K562 (cell line): ENCODE measurements around the gene PPP1R14C. TPM values are rescaled to one million over a fixed set of nuclear protein-coding genes. Genes with fewer than 3 reads are reported as not detected.

ENCODE experiments used
- CBFA2T3 ChIP-seq: fragments of 450-650 bp; IDR thresholded peaks from 2 replicates; pipeline ENCODE4 v1.6.1; 2017
- CTBP1 ChIP-seq: fragments of 450-650 bp; IDR thresholded peaks from 2 replicates; pipeline ENCODE4 v1.6.1; 2016; ENCODE audit warnings: borderline replicate concordance
- ELK3 ChIP-seq: fragments of 450-650 bp; formaldehyde crosslinking; IDR thresholded peaks from 2 replicates; pipeline ENCODE4 v1.4.0; 2020; ENCODE audit warnings: mild to moderate bottlenecking
- GTF2E2 ChIP-seq: fragments of 200-800 bp; sonication (Bioruptor generic); IDR thresholded peaks from 2 replicates; pipeline ENCODE4 v1.6.1; 2016; ENCODE audit warnings: missing genetic modification characterization, missing compliant biosample characterization
- HDAC6 ChIP-seq: IDR thresholded peaks from 2 replicates; pipeline ENCODE4 v1.6.1; 2012; ENCODE audit warnings: low read depth, mild to moderate bottlenecking, control low read depth, inconsistent platforms, low read length, moderate library complexity
- MAX ChIP-seq: sonication (generic); formaldehyde crosslinking; IDR thresholded peaks from 2 replicates; pipeline ENCODE4 v1.9.0; 2022; ENCODE audit warnings: mild to moderate bottlenecking, missing genetic modification reagents
- MECOM ChIP-seq: fragments of 250-450 bp; sonication (Bioruptor Pico); IDR thresholded peaks from 2 replicates; pipeline ENCODE4 v1.8.0; 2022; ENCODE audit warnings: inconsistent platforms
- NFRKB ChIP-seq: fragments of 450-650 bp; IDR thresholded peaks from 2 replicates; pipeline ENCODE4 v1.6.1; 2016; ENCODE audit warnings: low read depth
- NRF1 ChIP-seq, 2 experiments: fragments of 450-650 bp; IDR thresholded peaks in 1 of 2; conservative IDR thresholded peaks in 1 of 2; 2 replicates each; pipeline ENCODE4 v1.6.1; 2014; ENCODE audit warnings: mild to moderate bottlenecking in 2 of 2
- POLR2A ChIP-seq: fragments of 450-650 bp; conservative IDR thresholded peaks from 2 replicates; pipeline ENCODE4 v1.6.1; 2016
- POLR2G ChIP-seq: fragments of 200-400 bp; formaldehyde crosslinking; IDR thresholded peaks from 2 replicates; pipeline ENCODE4 v1.6.1; 2017; ENCODE audit warnings: low read depth, mild to moderate bottlenecking, antibody characterized with exemption, low read length, moderate library complexity
- POLR3A ChIP-seq: IDR thresholded peaks from 2 replicates; pipeline ENCODE4 v1.6.1; 2011; ENCODE audit warnings: borderline replicate concordance, mild to moderate bottlenecking, moderate library complexity; ENCODE audit not compliant: insufficient read length, insufficient read depth; ENCODE audit errors: extremely low read depth
- SIN3B ChIP-seq: fragments of 450-650 bp; IDR thresholded peaks from 2 replicates; pipeline ENCODE4 v1.6.1; 2017; ENCODE audit warnings: low read depth, mild to moderate bottlenecking, moderate library complexity
- SRSF1 ChIP-seq: fragments of 200-400 bp; formaldehyde crosslinking; IDR thresholded peaks from 2 replicates; pipeline ENCODE4 v1.6.1; 2017; ENCODE audit warnings: mild to moderate bottlenecking, low read depth, low read length, moderate library complexity
- SRSF3 ChIP-seq: fragments of 200-400 bp; formaldehyde crosslinking; IDR thresholded peaks from 2 replicates; pipeline ENCODE4 v1.6.1; 2016; ENCODE audit warnings: mild to moderate bottlenecking, low read length, moderate library complexity; ENCODE audit not compliant: insufficient read depth
- TOE1 ChIP-seq, 2 experiments: fragments of 450-650 bp in 1 of 2; sonication (generic) in 1 of 2; formaldehyde crosslinking in 1 of 2; IDR thresholded peaks; 2 replicates each; pipeline versions ENCODE4 v1.7.1 to v1.8.0; 2016 to 2022; ENCODE audit warnings: borderline replicate concordance in 2 of 2, mild to moderate bottlenecking in 2 of 2, antibody characterized with exemption in 1 of 2, inconsistent platforms in 1 of 2, low read depth in 1 of 2, missing genetic modification reagents in 1 of 2, moderate library complexity in 1 of 2
- XRCC5 ChIP-seq: fragments of 200-400 bp; formaldehyde crosslinking; IDR thresholded peaks from 2 replicates; pipeline ENCODE4 v1.6.1; 2017; ENCODE audit warnings: low read depth, mild to moderate bottlenecking, low read length
- ZBTB7A ChIP-seq: IDR thresholded peaks from 2 replicates; pipeline ENCODE4 v1.6.1; 2011; ENCODE audit warnings: low read depth, mild to moderate bottlenecking, low read length, moderate library complexity, borderline replicate concordance; ENCODE audit not compliant: control insufficient read depth
- ZNF280A ChIP-seq: fragments of 450-650 bp; IDR thresholded peaks from 2 replicates; pipeline ENCODE4 v1.6.1; 2018; ENCODE audit warnings: mild to moderate bottlenecking, low read depth; ENCODE audit not compliant: partially characterized antibody
- ZNF445 ChIP-seq: fragments of 250-450 bp; sonication (Bioruptor Pico); IDR thresholded peaks from 2 replicates; pipeline ENCODE4 v1.4.0; 2020; ENCODE audit warnings: low read depth, mild to moderate bottlenecking, moderate library complexity
- ZNF586 ChIP-seq: fragments of 450-650 bp; formaldehyde crosslinking; conservative IDR thresholded peaks from 2 replicates; pipeline ENCODE4 v1.4.0; 2020; ENCODE audit warnings: mild to moderate bottlenecking, moderate library complexity
- polyA plus RNA-seq, 8 experiments: library from polyadenylated mRNA; depleted of rRNA in 4 of 8; stranded (reverse) in 5 of 8; unstranded in 3 of 8; fragments of >200 nt; fragmentation: Nextera tagmentation in 2 of 8; fragmentation: Illumina TruSeq in 1 of 8; extraction: Ambion mirVana in 2 of 8; extraction: Trizol in 1 of 8; gene quantifications; 2 replicates each; pipeline versions ENCODE4 v1.2.1 to v1.2.3, GENCODE V29; 2011 to 2014; ENCODE audit warnings: inconsistent platforms in 1 of 8, missing spikeins in 1 of 8
- total RNA-seq, 7 experiments: library from RNA; depleted of rRNA in 6 of 7; stranded (reverse); fragments of >200 nt in 6 of 7; fragmentation: Illumina TruSeq in 2 of 7; extraction: Trizol in 2 of 7; gene quantifications; 2 replicates each; pipeline versions ENCODE4 v1.2.1 to v1.2.3, GENCODE V29; 2011 to 2021; ENCODE audit warnings: low replicate concordance in 1 of 7
- TF ChIP-seq, protein P1 (sequence below): sonication (generic); formaldehyde crosslinking; IDR thresholded peaks from 2 replicates; pipeline ENCODE4 v1.8.0; 2023; ENCODE audit warnings: mild to moderate bottlenecking, missing genetic modification reagents

The PPP1R14C gene
- total and polyA plus RNA-seq, 9 of the 15 experiments (the other 6 are each of a cell fraction or from before 2014, with no cell fraction given) = 4.5 to 16.6 (median 11.9) TPM

GRCh38 chr6:150297327-150298029 is 154.6 kb downstream of the PPP1R14C start (continued):
- TF ChIP-seq, protein P1, sequence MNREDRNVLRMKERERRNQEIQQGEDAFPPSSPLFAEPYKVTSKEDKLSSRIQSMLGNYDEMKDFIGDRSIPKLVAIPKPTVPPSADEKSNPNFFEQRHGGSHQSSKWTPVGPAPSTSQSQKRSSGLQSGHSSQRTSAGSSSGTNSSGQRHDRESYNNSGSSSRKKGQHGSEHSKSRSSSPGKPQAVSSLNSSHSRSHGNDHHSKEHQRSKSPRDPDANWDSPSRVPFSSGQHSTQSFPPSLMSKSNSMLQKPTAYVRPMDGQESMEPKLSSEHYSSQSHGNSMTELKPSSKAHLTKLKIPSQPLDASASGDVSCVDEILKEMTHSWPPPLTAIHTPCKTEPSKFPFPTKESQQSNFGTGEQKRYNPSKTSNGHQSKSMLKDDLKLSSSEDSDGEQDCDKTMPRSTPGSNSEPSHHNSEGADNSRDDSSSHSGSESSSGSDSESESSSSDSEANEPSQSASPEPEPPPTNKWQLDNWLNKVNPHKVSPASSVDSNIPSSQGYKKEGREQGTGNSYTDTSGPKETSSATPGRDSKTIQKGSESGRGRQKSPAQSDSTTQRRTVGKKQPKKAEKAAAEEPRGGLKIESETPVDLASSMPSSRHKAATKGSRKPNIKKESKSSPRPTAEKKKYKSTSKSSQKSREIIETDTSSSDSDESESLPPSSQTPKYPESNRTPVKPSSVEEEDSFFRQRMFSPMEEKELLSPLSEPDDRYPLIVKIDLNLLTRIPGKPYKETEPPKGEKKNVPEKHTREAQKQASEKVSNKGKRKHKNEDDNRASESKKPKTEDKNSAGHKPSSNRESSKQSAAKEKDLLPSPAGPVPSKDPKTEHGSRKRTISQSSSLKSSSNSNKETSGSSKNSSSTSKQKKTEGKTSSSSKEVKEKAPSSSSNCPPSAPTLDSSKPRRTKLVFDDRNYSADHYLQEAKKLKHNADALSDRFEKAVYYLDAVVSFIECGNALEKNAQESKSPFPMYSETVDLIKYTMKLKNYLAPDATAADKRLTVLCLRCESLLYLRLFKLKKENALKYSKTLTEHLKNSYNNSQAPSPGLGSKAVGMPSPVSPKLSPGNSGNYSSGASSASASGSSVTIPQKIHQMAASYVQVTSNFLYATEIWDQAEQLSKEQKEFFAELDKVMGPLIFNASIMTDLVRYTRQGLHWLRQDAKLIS (CRISPR knock-in tag) = no peak
- no peak for TF ChIP-seq CBFA2T3
- no peak for TF ChIP-seq POLR2A
- no peak for TF ChIP-seq MECOM
- no peak for TF ChIP-seq NFRKB
- TF ChIP-seq XRCC5 = no peak
- no peak for TF ChIP-seq CTBP1
- no peak for TF ChIP-seq SIN3B
- TF ChIP-seq POLR2G = no peak
- TF ChIP-seq TOE1 (IDR thresholded peaks at IDR 0.05; ENCODE audit: borderline replicate concordance) = peak; percentile 48; the same call in 1 of the 2 replicates
- TF ChIP-seq TOE1 (CRISPR knock-in tag; IDR thresholded peaks at IDR 0.05; ENCODE audit: borderline replicate concordance, low read depth) = no peak
- TF ChIP-seq HDAC6 = no peak
- TF ChIP-seq SRSF1 = no peak
- no peak for TF ChIP-seq ZBTB7A
- TF ChIP-seq MAX (CRISPR knock-in tag) = no peak
- no peak for TF ChIP-seq ZNF445
- no peak for TF ChIP-seq GTF2E2
- TF ChIP-seq SRSF3 = no peak
- peak; percentile 78 for TF ChIP-seq ZNF280A
- no peak for TF ChIP-seq POLR3A
- no peak for TF ChIP-seq ELK3 (CRISPR knock-in tag)
- TF ChIP-seq NRF1 (conservative IDR thresholded peaks at IDR 0.05 in 1 of 2, IDR thresholded peaks at IDR 0.05 in 1 of 2) = peak in 1 of 2 experiments; percentile 30; a peak in 2 of 4 replicates
- TF ChIP-seq ZNF586 (CRISPR knock-in tag) = no peak
